Measurements from ENCODE around the gene VSIR.
A peak's percentile ranks its signal among the peaks of the same experiment; 100 is the strongest.

VSIR gene

DNA sequence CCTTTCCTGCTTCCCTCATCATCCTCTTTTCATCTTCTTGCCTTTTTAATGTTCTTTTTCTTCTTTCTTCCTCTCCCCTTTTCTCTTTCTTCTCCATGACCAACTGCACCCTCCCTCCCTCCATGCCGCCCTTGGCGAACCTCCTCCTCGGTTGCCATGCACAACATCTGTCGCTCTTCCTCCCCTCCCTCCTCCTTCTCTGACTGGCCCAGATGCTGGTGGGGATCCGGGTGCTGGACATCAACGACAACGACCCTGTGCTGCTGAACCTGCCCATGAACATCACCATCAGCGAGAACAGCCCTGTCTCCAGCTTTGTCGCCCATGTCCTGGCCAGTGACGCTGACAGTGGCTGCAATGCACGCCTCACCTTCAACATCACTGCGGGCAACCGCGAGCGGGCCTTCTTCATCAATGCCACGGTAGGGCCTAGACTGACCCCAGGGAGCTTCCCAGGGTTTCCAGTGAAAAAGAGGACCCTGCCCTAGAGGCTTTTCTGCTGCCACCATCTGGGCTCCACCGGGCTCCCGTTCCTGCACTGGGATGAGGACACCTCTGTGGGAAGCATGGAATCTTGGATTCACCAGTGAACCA is 11.5 kb upstream of the VSIR start:
- no peaks in the 10 kb centered on the region for H3K27me3 ChIP-seq (ENCODE audit: insufficient read depth, poor library complexity, severe bottlenecking)
- no peak overlapping the region for H3K27ac ChIP-seq (replicated peaks)
- TF ChIP-seq SPI1 (IDR thresholded peaks at IDR 0.05; ENCODE audit: borderline replicate concordance, low read depth): no peak
- DNase-seq (ENCODE audit: low read depth in 1 of 2, low spot score in 1 of 2): no peak
- no peak overlapping the region for H3K4me3 ChIP-seq (replicated peaks; ENCODE audit: insufficient read depth, low read length)

DNA sequence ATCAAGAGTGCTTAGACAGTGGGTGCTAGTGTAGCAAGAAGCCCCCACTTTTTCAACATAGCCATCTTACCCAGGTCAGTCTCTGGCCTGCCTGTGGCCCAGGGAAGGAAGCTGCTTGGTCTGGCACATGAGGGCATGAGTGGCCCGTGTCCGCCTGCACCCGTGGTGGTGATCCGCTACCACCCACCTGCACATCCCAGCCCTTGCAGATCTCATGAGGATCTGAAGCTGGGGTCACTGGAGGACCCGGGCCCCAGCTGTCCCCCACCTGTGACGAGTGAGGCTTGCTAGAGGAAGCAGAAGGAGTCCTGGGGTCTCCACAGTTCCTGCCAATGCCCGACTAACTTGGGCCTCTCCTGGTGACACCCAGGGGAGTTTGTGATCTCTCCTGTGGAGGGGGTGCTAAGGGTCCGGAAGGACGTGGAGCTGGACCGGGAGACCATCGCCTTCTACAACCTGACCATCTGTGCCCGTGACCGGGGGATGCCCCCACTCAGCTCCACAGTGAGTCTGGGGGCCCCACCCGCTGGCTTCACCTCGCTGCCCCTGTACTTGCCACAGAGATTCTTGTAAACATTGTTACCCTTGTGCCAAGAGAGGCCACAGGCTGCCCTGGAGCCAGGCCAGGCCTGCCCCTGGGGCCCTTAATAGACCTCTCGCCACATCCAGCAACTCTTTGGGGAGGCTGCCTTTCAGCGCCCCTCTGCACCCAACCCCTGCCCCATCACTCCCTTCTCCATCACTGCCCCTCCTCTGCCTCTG is 10.8 kb upstream of the VSIR start:
- no peak for DNase-seq (ENCODE audit: low read depth in 1 of 2, low spot score in 1 of 2)
- Histone ChIP-seq H3K27ac (replicated peaks) (no peak overlapping the region), H3K4me3 (replicated peaks; ENCODE audit: insufficient read depth, low read length) (no peak overlapping the region), H3K27me3 (ENCODE audit: insufficient read depth, poor library complexity, severe bottlenecking) (no peaks in the 10 kb centered on the region)
- TF ChIP-seq, protein P1, sequence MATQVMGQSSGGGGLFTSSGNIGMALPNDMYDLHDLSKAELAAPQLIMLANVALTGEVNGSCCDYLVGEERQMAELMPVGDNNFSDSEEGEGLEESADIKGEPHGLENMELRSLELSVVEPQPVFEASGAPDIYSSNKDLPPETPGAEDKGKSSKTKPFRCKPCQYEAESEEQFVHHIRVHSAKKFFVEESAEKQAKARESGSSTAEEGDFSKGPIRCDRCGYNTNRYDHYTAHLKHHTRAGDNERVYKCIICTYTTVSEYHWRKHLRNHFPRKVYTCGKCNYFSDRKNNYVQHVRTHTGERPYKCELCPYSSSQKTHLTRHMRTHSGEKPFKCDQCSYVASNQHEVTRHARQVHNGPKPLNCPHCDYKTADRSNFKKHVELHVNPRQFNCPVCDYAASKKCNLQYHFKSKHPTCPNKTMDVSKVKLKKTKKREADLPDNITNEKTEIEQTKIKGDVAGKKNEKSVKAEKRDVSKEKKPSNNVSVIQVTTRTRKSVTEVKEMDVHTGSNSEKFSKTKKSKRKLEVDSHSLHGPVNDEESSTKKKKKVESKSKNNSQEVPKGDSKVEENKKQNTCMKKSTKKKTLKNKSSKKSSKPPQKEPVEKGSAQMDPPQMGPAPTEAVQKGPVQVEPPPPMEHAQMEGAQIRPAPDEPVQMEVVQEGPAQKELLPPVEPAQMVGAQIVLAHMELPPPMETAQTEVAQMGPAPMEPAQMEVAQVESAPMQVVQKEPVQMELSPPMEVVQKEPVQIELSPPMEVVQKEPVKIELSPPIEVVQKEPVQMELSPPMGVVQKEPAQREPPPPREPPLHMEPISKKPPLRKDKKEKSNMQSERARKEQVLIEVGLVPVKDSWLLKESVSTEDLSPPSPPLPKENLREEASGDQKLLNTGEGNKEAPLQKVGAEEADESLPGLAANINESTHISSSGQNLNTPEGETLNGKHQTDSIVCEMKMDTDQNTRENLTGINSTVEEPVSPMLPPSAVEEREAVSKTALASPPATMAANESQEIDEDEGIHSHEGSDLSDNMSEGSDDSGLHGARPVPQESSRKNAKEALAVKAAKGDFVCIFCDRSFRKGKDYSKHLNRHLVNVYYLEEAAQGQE (IDR thresholded peaks at IDR 0.05; ENCODE audit: insufficient replicate concordance, low read depth): no peak
- no peak for TF ChIP-seq POLR2AphosphoS5 (IDR thresholded peaks at IDR 0.05; ENCODE audit: low read depth)
- TF ChIP-seq GABPA (IDR thresholded peaks at IDR 0.05; ENCODE audit: low read depth): no peak
- TF ChIP-seq, protein P2, sequence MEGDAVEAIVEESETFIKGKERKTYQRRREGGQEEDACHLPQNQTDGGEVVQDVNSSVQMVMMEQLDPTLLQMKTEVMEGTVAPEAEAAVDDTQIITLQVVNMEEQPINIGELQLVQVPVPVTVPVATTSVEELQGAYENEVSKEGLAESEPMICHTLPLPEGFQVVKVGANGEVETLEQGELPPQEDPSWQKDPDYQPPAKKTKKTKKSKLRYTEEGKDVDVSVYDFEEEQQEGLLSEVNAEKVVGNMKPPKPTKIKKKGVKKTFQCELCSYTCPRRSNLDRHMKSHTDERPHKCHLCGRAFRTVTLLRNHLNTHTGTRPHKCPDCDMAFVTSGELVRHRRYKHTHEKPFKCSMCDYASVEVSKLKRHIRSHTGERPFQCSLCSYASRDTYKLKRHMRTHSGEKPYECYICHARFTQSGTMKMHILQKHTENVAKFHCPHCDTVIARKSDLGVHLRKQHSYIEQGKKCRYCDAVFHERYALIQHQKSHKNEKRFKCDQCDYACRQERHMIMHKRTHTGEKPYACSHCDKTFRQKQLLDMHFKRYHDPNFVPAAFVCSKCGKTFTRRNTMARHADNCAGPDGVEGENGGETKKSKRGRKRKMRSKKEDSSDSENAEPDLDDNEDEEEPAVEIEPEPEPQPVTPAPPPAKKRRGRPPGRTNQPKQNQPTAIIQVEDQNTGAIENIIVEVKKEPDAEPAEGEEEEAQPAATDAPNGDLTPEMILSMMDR (IDR thresholded peaks at IDR 0.05; ENCODE audit: insufficient read depth, low read length): no peak
- no peak for TF ChIP-seq SPI1 (IDR thresholded peaks at IDR 0.05; ENCODE audit: borderline replicate concordance, low read depth)

DNA sequence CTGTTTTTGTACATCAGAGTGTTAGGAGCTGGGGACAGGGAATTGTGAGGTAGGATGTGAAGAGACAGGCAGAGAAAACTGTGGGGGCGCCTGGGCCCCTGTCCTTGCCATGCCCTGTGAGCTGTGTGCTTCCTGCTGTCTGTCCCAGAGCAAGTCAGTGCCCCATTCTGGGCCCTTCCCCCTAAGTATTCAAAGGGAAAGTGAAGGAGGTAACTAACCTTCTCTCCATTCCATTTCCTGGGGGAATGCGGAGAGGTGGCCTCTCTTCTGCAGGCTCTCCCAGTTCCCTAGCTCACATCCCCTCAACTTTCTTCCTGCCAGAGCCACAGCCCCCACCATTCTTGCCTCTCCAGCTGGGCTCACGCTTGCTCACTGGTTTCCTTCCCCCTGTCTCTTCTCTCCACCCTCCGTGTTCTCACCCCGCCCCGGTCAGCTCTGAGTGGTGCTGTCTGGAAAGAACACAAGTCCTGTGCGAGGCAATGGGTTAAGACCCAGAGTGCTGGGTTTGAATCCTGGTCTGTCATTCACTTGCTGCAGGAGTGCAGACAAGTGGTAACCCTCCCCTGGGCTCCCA is 9.7 kb upstream of the VSIR start:
- DNase-seq (ENCODE audit: low read depth in 1 of 2, low spot score in 1 of 2): peak in 1 of 2 experiments; percentile 37
- no peak overlapping the region for H3K27ac ChIP-seq (replicated peaks)
- H3K27me3 ChIP-seq (ENCODE audit: insufficient read depth, poor library complexity, severe bottlenecking): no peaks in the 10 kb centered on the region
- H3K4me3 ChIP-seq (replicated peaks; ENCODE audit: insufficient read depth, low read length): no peak overlapping the region
- TF ChIP-seq POLR2AphosphoS5 (IDR thresholded peaks at IDR 0.05; ENCODE audit: low read depth): no peak
- TF ChIP-seq SPI1 (IDR thresholded peaks at IDR 0.05; ENCODE audit: borderline replicate concordance, low read depth): no peak
- TF ChIP-seq, protein P2 (IDR thresholded peaks at IDR 0.05; ENCODE audit: insufficient read depth, low read length): no peak
- TF ChIP-seq, protein P1 (IDR thresholded peaks at IDR 0.05; ENCODE audit: insufficient replicate concordance, low read depth): no peak
- no peak for TF ChIP-seq GABPA (IDR thresholded peaks at IDR 0.05; ENCODE audit: low read depth)

DNA sequence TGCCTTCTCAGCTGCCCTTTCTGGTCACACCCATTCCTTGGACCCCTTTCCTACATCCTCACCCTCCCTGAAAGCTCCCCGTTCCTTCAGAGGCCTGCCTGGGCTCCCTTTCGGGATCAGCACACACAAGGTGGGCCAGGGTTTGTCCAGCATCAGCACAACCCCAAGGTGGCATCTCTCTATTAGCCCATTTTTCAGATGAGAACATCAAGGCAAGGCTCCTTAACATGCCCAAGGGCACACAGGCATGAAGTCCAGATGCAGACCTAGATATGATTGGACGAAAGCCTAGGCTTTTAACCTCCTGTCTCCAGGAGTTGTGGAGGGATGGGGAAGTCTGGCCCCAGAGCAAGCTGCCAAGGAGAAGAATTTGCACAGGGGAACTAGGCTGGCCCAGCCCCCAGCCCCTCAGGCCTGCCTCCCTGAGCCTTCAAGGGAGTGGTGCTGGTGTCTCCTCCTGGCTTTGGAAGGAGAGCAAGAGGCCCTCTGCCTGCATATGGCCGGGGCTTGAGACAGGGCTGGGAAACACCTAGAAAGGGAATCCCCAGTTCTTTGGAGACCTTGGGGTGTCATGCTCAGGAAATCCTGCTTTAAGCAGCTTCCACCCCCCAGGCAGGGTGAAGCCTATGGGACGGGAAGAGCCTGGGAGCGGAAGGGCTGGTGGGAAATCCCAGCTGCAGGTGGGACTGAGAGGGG is 9.0 kb upstream of the VSIR start:
- Histone ChIP-seq H3K4me3 (replicated peaks; ENCODE audit: insufficient read depth, low read length) (no peak overlapping the region), H3K27ac (replicated peaks) (no peak overlapping the region), H3K27me3 (ENCODE audit: insufficient read depth, poor library complexity, severe bottlenecking) (no peaks in the 10 kb centered on the region)
- TF ChIP-seq, protein P1 (IDR thresholded peaks at IDR 0.05; ENCODE audit: insufficient replicate concordance, low read depth): no peak
- TF ChIP-seq, protein P2 (IDR thresholded peaks at IDR 0.05; ENCODE audit: insufficient read depth, low read length): no peak
- TF ChIP-seq SPI1 (IDR thresholded peaks at IDR 0.05; ENCODE audit: borderline replicate concordance, low read depth): no peak
- no peak for TF ChIP-seq POLR2AphosphoS5 (IDR thresholded peaks at IDR 0.05; ENCODE audit: low read depth)
- TF ChIP-seq GABPA (IDR thresholded peaks at IDR 0.05; ENCODE audit: low read depth): no peak
- DNase-seq (ENCODE audit: low read depth in 1 of 2, low spot score in 1 of 2): no peak

All from HL-60 (cell line).